Fibroblast of lung (primary cell): ENCODE measurements around the gene FSHR. TPM values are rescaled to one million over a fixed set of nuclear protein-coding genes. Genes with fewer than 3 reads are reported as not detected.

Source experiments
- DNase-seq, 2 donors: peaks; one replicate each; pipeline versions ENCODE4 v3.0.0 to v3.0.0-alpha.2; 2010; ENCODE audit warnings: low read depth in 2 of 2
- H2AFZ ChIP-seq: 2 replicates; pipeline ENCODE4 v1.5.1; 2012; ENCODE audit warnings: low read length, control low read depth, inconsistent platforms
- H3K27ac ChIP-seq: 2 replicates; pipeline ENCODE4 v1.5.1; 2011; ENCODE audit warnings: low read length, control low read depth; ENCODE audit not compliant: insufficient read depth
- H3K27me3 ChIP-seq: 2 replicates; pipeline ENCODE4 v1.5.1; 2011; ENCODE audit warnings: mild to moderate bottlenecking, low read length; ENCODE audit not compliant: control insufficient read depth, insufficient read depth
- H3K36me3 ChIP-seq: 2 replicates; pipeline ENCODE4 v1.5.1; 2011; ENCODE audit warnings: low read length; ENCODE audit not compliant: control insufficient read depth, insufficient read depth
- H3K4me1 ChIP-seq: 2 replicates; pipeline ENCODE4 v1.5.1; 2011; ENCODE audit warnings: low read length; ENCODE audit not compliant: control insufficient read depth, insufficient read depth; ENCODE audit errors: extremely low read depth
- H3K4me2 ChIP-seq: 2 replicates; pipeline ENCODE4 v1.5.1; 2011; ENCODE audit warnings: low read length, control low read depth; ENCODE audit not compliant: insufficient read depth; ENCODE audit errors: extremely low read depth
- H3K4me3 ChIP-seq, 4 experiments: fragments of 200-600 bp in 1 of 4; sonication (generic) in 1 of 4; replicated peaks in 1 of 4; 2 replicates each; pipeline ENCODE4 v1.5.1; 2011 to 2016; ENCODE audit warnings: low read length in 4 of 4, low read depth in 3 of 4, mild to moderate bottlenecking in 3 of 4, control low read depth in 2 of 4, inconsistent platforms in 1 of 4, mixed read lengths in 1 of 4; ENCODE audit not compliant: insufficient read depth in 1 of 4; ENCODE audit errors: control extremely low read depth in 1 of 4
- H3K79me2 ChIP-seq: 2 replicates; pipeline ENCODE4 v1.5.1; 2012; ENCODE audit warnings: mild to moderate bottlenecking, low read length, inconsistent platforms; ENCODE audit not compliant: control insufficient read depth, insufficient read depth
- H3K9ac ChIP-seq: 2 replicates; pipeline ENCODE4 v1.5.1; 2011; ENCODE audit warnings: mild to moderate bottlenecking, low read length, control low read depth; ENCODE audit not compliant: insufficient read depth
- H3K9me3 ChIP-seq: 2 replicates; pipeline ENCODE4 v1.5.1; 2012; ENCODE audit warnings: low read depth, low read length; ENCODE audit not compliant: control insufficient read depth, insufficient read depth
- H4K20me1 ChIP-seq: 2 replicates; pipeline ENCODE4 v1.5.1; 2011; ENCODE audit warnings: low read length; ENCODE audit not compliant: control insufficient read depth, insufficient read depth; ENCODE audit errors: extremely low read depth
- EZH2 ChIP-seq: IDR thresholded peaks from 2 replicates; pipeline ENCODE4 v1.5.1; 2012; ENCODE audit warnings: low read length, control low read depth, mild to moderate bottlenecking; ENCODE audit errors: missing control alignments
- polyA minus RNA-seq: library from RNA; depleted of rRNA, polyadenylated mRNA; stranded (reverse); fragments of >200 nt; gene quantifications from 2 replicates; pipeline ENCODE4 v1.2.3, GENCODE V29; 2011; ENCODE audit warnings: low replicate concordance
- polyA plus RNA-seq, 2 donors: library from polyadenylated mRNA; depleted of rRNA in 1 of 2; stranded (reverse) in 1 of 2; unstranded in 1 of 2; fragments of >200 nt; gene quantifications; 2 replicates each; pipeline ENCODE4 v1.2.1, GENCODE V29; 2011 to 2012; ENCODE audit warnings: missing spikeins in 1 of 2
- total RNA-seq: library from RNA; depleted of rRNA; stranded (reverse); fragments of >200 nt; gene quantifications from 2 replicates; pipeline ENCODE4 v1.2.1, GENCODE V29; 2014
- TF ChIP-seq, protein P1 (sequence below), 2 donors: IDR thresholded peaks in 1 of 2; conservative IDR thresholded peaks in 1 of 2; 1 replicate in 1 of 2; 2 replicates in 1 of 2; pipeline ENCODE4 v1.5.1; 2011 to 2012; ENCODE audit warnings: low read length in 2 of 2, control low read depth in 1 of 2, inconsistent platforms in 1 of 2, low read depth in 1 of 2, mild to moderate bottlenecking in 1 of 2

FSHR gene, protein sequence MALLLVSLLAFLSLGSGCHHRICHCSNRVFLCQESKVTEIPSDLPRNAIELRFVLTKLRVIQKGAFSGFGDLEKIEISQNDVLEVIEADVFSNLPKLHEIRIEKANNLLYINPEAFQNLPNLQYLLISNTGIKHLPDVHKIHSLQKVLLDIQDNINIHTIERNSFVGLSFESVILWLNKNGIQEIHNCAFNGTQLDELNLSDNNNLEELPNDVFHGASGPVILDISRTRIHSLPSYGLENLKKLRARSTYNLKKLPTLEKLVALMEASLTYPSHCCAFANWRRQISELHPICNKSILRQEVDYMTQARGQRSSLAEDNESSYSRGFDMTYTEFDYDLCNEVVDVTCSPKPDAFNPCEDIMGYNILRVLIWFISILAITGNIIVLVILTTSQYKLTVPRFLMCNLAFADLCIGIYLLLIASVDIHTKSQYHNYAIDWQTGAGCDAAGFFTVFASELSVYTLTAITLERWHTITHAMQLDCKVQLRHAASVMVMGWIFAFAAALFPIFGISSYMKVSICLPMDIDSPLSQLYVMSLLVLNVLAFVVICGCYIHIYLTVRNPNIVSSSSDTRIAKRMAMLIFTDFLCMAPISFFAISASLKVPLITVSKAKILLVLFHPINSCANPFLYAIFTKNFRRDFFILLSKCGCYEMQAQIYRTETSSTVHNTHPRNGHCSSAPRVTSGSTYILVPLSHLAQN
- total RNA-seq (under 0.01 TPM in 1 of 2 replicates, not detected in the other), polyA plus RNA-seq (not detected in 2 replicates), polyA minus RNA-seq (not detected in 2 replicates)
- not detected in 2 replicates for polyA plus RNA-seq (2012)

DNA sequence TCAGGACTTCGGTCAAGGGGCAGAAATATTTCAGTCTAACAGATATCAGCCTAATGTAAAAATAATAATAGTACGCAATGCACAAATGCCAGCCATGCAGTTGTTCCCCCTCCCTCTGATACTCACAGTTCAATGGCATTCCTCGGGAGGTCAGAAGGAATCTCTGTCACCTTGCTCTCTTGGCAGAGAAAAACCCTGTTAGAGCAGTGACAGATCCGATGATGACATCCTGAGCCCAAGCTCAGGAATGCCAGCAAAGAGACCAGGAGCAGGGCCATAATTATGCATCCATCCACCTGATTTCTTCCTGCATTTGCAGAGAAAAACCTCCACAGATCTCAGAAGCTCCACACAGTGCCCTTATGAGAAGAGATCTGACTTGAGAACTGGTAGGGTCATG is at the start of gene FSHR:
Gene FSHR (minus strand): TSS at position 376 of the 400 bp plus-strand sequence. CDS start 98 bp downstream, at position 278.
- no peak within 1 kb of the TSS for H3K4me2 ChIP-seq
- no peak within 1 kb of the TSS for H2AFZ ChIP-seq
- H3K36me3 ChIP-seq: no peaks in the 10 kb centered on the region
- H3K9ac ChIP-seq: no peak within 1 kb of the TSS
- H3K79me2 ChIP-seq: no peaks in the 10 kb centered on the region
- H3K27me3 ChIP-seq: no peaks in the 10 kb centered on the region
- H3K27ac ChIP-seq: no peak within 1 kb of the TSS
- H3K4me1 ChIP-seq: no peaks in the 10 kb centered on the region
- no peak for TF ChIP-seq EZH2
- TF ChIP-seq, protein P1, sequence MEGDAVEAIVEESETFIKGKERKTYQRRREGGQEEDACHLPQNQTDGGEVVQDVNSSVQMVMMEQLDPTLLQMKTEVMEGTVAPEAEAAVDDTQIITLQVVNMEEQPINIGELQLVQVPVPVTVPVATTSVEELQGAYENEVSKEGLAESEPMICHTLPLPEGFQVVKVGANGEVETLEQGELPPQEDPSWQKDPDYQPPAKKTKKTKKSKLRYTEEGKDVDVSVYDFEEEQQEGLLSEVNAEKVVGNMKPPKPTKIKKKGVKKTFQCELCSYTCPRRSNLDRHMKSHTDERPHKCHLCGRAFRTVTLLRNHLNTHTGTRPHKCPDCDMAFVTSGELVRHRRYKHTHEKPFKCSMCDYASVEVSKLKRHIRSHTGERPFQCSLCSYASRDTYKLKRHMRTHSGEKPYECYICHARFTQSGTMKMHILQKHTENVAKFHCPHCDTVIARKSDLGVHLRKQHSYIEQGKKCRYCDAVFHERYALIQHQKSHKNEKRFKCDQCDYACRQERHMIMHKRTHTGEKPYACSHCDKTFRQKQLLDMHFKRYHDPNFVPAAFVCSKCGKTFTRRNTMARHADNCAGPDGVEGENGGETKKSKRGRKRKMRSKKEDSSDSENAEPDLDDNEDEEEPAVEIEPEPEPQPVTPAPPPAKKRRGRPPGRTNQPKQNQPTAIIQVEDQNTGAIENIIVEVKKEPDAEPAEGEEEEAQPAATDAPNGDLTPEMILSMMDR (conservative IDR thresholded peaks at IDR 0.05 in 1 of 2, IDR thresholded peaks at IDR 0.05 in 1 of 2; ENCODE audit: low read depth in 1 of 2, low read length in 2 of 2): no peak
- no peaks in the 10 kb centered on the region for H3K9me3 ChIP-seq
- no peaks in the 10 kb centered on the region for H4K20me1 ChIP-seq
- no peak within 1 kb of the TSS for H3K4me3 ChIP-seq
- no peak for DNase-seq

DNA sequence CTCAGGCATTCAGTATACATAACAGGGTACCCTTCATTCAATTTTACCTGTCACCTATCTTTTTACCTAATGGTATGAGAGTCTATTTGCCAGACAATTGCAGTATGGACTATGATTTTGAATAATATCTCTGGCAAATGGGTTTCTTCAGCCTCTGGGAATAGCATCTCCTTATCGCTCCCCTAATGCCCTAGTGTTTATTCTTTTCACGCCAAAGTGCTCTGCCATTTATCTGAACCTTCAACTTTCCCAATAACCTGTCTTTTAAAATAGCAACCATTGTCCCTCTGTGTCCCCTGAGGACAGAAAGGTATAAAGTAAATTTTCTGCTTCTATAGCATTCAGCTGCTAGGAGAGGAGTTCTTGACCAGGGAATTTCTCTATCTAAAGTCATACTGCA is 45.0 kb upstream of the FSHR start:
- no peaks in the 10 kb centered on the region for H3K79me2 ChIP-seq
- no peak overlapping the region for H3K4me2 ChIP-seq
- no peak overlapping the region for H3K27ac ChIP-seq
- H3K9me3 ChIP-seq: no peaks in the 10 kb centered on the region
- H3K9ac ChIP-seq: no peak overlapping the region
- no peak overlapping the region for H2AFZ ChIP-seq
- H3K27me3 ChIP-seq: no peaks in the 10 kb centered on the region
- H3K36me3 ChIP-seq: no peaks in the 10 kb centered on the region
- H3K4me3 ChIP-seq: no peak overlapping the region
- H4K20me1 ChIP-seq: no peaks in the 10 kb centered on the region
- no peak for TF ChIP-seq EZH2
- TF ChIP-seq, protein P1 (conservative IDR thresholded peaks at IDR 0.05 in 1 of 2, IDR thresholded peaks at IDR 0.05 in 1 of 2; ENCODE audit: low read depth in 1 of 2, low read length in 2 of 2): no peak
- no peak for DNase-seq
- H3K4me1 ChIP-seq: no peaks in the 10 kb centered on the region

DNA sequence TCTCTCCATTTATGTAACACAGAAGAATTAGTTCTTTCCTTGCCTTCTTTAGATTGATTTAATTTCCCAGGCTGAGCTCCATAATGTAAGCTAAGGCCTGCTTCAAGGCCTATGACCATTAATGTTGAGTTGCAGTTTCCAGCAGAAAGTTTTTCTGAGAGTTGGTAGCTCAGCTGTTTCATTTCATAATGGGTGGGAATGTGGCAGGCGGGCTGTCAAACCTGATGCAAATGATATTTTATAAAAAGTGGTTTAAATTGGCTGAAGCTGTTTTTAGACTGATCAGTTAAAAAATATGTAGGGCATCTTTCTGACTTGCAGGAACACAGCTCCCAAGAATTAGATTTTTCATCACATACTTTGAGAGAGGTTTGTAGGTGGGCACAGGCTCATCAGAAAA is 40.4 kb upstream of the FSHR start:
- Histone ChIP-seq H3K4me3 (no peak overlapping the region), H3K27ac (no peak overlapping the region), H3K4me2 (no peak overlapping the region), H3K9ac (no peak overlapping the region), H3K27me3 (no peaks in the 10 kb centered on the region), H3K79me2 (no peaks in the 10 kb centered on the region), H2AFZ (no peak overlapping the region), H4K20me1 (no peaks in the 10 kb centered on the region), H3K36me3 (no peaks in the 10 kb centered on the region), H3K4me1 (no peaks in the 10 kb centered on the region), H3K9me3 (no peaks in the 10 kb centered on the region)
- no peak for TF ChIP-seq EZH2
- TF ChIP-seq, protein P1 (conservative IDR thresholded peaks at IDR 0.05 in 1 of 2, IDR thresholded peaks at IDR 0.05 in 1 of 2; ENCODE audit: low read depth in 1 of 2, low read length in 2 of 2): no peak
- DNase-seq: no peak
